Adrenal gland (tissue), 5 donors: ENCODE measurements around the gene PPIL1.

Experiments used
- POLR2A ChIP-seq, 2 donors: fragments of 450-650 bp; IDR thresholded peaks; one replicate each; pipeline ENCODE4 v1.6.1; 2017; ENCODE audit warnings: antibody characterized with exemption in 2 of 2, mild to moderate bottlenecking in 2 of 2, moderate library complexity in 1 of 2
- TF ChIP-seq, protein P1 (sequence below), 6 experiments: fragments of 450-650 bp in 4 of 6; fragments of 200-600 bp in 2 of 6; sonication (generic) in 1 of 6; IDR thresholded peaks; 1 replicate in 5 of 6; 2 replicates in 1 of 6; pipeline versions ENCODE4 v1.5.1 to v1.8.0; 2016 to 2021; ENCODE audit warnings: antibody characterized with exemption in 6 of 6, mild to moderate bottlenecking in 2 of 6, moderate library complexity in 1 of 6
- donor health status: DM: no; HTN: no; CAD: no.

DNA sequence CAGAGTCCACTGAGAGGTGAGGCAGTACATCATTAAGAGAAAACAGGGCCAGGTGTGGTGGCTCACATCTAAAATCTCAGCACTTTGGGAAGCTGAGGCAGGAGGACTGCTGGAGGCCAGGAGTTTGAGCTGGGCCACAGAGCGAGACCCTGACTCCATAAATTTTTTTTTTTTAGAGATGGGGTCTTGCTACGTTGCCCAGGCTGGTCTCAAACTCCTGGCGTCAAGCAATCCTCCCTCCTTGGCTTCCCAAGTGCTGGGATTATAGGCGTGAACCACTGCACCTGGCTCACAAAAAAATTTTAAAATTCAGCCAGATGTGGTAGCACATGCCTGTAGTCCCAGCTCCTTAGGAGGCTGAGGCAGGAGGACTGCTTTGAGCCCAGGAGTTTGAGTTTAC, 17.3 kb downstream of the PPIL1 start:
- no peak for TF ChIP-seq POLR2A (IDR thresholded peaks at IDR 0.05)
- TF ChIP-seq, protein P1, sequence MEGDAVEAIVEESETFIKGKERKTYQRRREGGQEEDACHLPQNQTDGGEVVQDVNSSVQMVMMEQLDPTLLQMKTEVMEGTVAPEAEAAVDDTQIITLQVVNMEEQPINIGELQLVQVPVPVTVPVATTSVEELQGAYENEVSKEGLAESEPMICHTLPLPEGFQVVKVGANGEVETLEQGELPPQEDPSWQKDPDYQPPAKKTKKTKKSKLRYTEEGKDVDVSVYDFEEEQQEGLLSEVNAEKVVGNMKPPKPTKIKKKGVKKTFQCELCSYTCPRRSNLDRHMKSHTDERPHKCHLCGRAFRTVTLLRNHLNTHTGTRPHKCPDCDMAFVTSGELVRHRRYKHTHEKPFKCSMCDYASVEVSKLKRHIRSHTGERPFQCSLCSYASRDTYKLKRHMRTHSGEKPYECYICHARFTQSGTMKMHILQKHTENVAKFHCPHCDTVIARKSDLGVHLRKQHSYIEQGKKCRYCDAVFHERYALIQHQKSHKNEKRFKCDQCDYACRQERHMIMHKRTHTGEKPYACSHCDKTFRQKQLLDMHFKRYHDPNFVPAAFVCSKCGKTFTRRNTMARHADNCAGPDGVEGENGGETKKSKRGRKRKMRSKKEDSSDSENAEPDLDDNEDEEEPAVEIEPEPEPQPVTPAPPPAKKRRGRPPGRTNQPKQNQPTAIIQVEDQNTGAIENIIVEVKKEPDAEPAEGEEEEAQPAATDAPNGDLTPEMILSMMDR (IDR thresholded peaks at IDR 0.05), result no peak
